MCF 10A (cell line): Measurements from ENCODE around the gene CAGE1. TPM values are rescaled to one million over a fixed set of nuclear protein-coding genes. Genes with fewer than 3 reads are reported as not detected.

Experiments used
- BruUV-seq: library from RNA; stranded (reverse); fragments of 400-500 nt; replicated peaks from 2 replicates; lab custom pipeline; 2021; lab: Mats Ljungman, UMichigan
- CTCF ChIA-PET: fragments of 300-600 bp; sonication (Branson Sonifier 250); formaldehyde crosslinking; extraction: SDS; loops from one replicate; lab custom pipeline; 2021; ENCODE audit warnings: antibody characterized with exemption, inconsistent platforms; lab: Yijun Ruan, JAX
- POLR2A ChIA-PET: fragments of 300-600, 350-650 bp; sonication (Branson Sonifier 250); formaldehyde crosslinking; extraction: SDS; loops from one replicate; lab custom pipeline; 2020; ENCODE audit warnings: antibody characterized with exemption, inconsistent platforms; lab: Yijun Ruan, JAX
- DNase-seq: peaks from one replicate; pipeline ENCODE4 v3.0.0-alpha.2; 2018; ENCODE audit not compliant: unreplicated experiment
- H3K27ac Mint-ChIP-seq: one replicate; pipeline ENCODE4 v1.8.0; 2022; ENCODE audit warnings: mild to moderate bottlenecking, low read depth, mixed read lengths; ENCODE audit not compliant: unreplicated experiment
- H3K27me3 Mint-ChIP-seq: one replicate; pipeline ENCODE4 v1.8.0; 2022; ENCODE audit warnings: mixed read lengths; ENCODE audit not compliant: insufficient read depth, unreplicated experiment
- H3K36me3 Mint-ChIP-seq: one replicate; pipeline ENCODE4 v1.8.0; 2022; ENCODE audit warnings: mild to moderate bottlenecking, moderate library complexity, mixed read lengths; ENCODE audit not compliant: insufficient read depth, unreplicated experiment
- H3K4me1 Mint-ChIP-seq: one replicate; pipeline ENCODE4 v1.8.0; 2022; ENCODE audit warnings: mixed read lengths; ENCODE audit not compliant: insufficient read depth, unreplicated experiment
- H3K4me3 Mint-ChIP-seq: one replicate; pipeline ENCODE4 v1.8.0; 2022; ENCODE audit warnings: mild to moderate bottlenecking, moderate library complexity, mixed read lengths; ENCODE audit not compliant: unreplicated experiment
- H3K9me3 Mint-ChIP-seq: one replicate; pipeline ENCODE4 v1.8.0; 2022; ENCODE audit warnings: mixed read lengths; ENCODE audit not compliant: unreplicated experiment
- intact Hi-C: fragments of 100-400 bp; cut with micrococcal nuclease; formaldehyde crosslinking; loops from 2 replicates; pipeline ENCODE4 v1.14.1; 2022
- total RNA-seq: library from RNA; stranded (reverse); gene quantifications from 2 replicates; pipeline ENCODE4 v1.2.3, GENCODE V29; 2022
- TF ChIP-seq, protein P1 (sequence below): fragments of 200-600 bp; IDR thresholded peaks from one replicate; pipeline ENCODE4 v1.8.0; 2022; ENCODE audit warnings: antibody characterized with exemption, mild to moderate bottlenecking; ENCODE audit not compliant: unreplicated experiment

CAGE1 gene
- total RNA-seq, 1 experiment from 2014 or later: 0.33 TPM

DNA sequence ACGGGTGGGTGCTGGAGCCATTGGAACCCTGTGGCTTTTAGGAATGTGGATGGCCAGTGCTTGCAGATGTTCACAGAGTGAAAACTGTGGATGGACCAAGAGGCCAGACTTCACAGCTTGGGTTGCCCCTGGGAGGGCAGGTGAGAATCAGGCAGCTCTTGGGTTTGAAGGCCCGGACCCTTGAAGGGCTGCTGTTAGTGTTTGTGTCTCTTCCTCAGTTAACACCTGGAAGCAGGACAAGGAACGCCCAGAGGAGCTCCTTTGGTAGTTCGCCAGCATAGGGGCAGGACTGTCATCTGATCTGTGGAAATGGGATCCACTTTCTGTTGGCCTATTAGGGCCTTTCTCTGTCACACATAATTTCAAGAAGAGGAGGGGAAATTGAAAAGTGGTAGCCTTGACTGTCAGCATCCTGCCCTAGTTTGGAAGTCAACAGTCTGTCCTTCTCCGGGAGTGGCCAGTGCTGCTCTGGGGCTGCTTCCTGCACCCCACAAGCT is 43.6 kb upstream of the CAGE1 start:
- intact Hi-C loops: no loop called here
- CTCF ChIA-PET: interaction anchor here (0.6 to 0.9 kb wide), 2 partner anchors 13 to 31 kb away, joined by 3 read pairs; no protein-coding TSS in a partner anchor
- Mint-ChIP-seq H3K36me3 (no peaks in the 10 kb centered on the region), H3K27me3 (no peaks in the 10 kb centered on the region), H3K27ac (no peak overlapping the region), H3K4me3 (no peak overlapping the region), H3K4me1 (no peaks in the 10 kb centered on the region), H3K9me3 (no peaks in the 10 kb centered on the region)
- peak; percentile 59 for DNase-seq
- POLR2A ChIA-PET: interaction anchor here (0.9 to 1.8 kb wide), 7 partner anchors 8 to 154 kb away, joined by 3 to 5 read pairs (median 3); no protein-coding TSS in a partner anchor
- TF ChIP-seq, protein P1, sequence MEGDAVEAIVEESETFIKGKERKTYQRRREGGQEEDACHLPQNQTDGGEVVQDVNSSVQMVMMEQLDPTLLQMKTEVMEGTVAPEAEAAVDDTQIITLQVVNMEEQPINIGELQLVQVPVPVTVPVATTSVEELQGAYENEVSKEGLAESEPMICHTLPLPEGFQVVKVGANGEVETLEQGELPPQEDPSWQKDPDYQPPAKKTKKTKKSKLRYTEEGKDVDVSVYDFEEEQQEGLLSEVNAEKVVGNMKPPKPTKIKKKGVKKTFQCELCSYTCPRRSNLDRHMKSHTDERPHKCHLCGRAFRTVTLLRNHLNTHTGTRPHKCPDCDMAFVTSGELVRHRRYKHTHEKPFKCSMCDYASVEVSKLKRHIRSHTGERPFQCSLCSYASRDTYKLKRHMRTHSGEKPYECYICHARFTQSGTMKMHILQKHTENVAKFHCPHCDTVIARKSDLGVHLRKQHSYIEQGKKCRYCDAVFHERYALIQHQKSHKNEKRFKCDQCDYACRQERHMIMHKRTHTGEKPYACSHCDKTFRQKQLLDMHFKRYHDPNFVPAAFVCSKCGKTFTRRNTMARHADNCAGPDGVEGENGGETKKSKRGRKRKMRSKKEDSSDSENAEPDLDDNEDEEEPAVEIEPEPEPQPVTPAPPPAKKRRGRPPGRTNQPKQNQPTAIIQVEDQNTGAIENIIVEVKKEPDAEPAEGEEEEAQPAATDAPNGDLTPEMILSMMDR: no peak
- BruUV-seq: no TSS peak

DNA sequence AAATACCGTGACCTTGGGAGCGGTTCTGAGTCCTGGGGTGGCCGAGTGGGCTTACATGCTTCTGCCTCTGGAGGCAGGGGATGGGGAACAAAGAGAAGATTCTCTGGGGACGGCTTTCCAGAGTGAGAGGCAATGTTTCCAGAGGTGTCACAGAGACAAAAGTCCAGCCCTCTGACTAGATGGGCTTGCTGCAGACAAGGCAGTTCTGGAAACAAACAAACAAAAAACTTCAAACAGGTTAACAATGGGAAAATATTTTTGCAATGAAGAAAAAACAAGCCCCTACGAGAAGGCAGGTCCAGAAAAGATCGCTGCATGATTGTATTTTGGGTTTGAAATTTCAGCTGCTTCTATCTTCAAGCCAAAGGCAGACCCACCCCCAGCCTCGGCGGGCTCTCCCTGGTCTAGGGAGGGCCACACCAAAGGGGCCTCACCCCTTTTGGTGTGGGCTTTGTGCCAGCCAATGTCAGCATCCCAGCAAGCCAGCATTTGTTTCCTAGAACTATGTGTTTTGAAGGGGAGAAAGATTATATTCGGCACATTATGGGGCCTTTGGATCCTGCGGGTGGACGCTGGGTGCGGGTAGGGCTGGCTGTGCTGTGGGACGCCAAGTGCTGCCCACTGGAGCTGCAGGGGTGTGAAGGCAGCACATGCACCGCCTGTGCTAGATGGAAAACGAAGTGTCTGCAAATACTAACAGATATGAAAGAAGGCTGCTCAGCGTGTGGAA is 43.0 kb upstream of the CAGE1 start:
- no peak overlapping the region for H3K4me3 Mint-ChIP-seq
- ChIA-PET CTCF (interaction anchor here (0.9 kb wide), 1 partner anchor 32 kb away, joined by 3 read pairs; no protein-coding TSS in a partner anchor), POLR2A (interaction anchor here (0.9 to 1.4 kb wide), 5 partner anchors 11 to 155 kb away, joined by 3 to 5 read pairs (median 3); no protein-coding TSS in a partner anchor)
- H3K36me3 Mint-ChIP-seq: no peaks in the 10 kb centered on the region
- BruUV-seq: no TSS peak
- H3K27ac Mint-ChIP-seq: no peak overlapping the region
- H3K9me3 Mint-ChIP-seq: no peaks in the 10 kb centered on the region
- no peaks in the 10 kb centered on the region for H3K4me1 Mint-ChIP-seq
- no peaks in the 10 kb centered on the region for H3K27me3 Mint-ChIP-seq
- intact Hi-C loops: no loop called here
- TF ChIP-seq, protein P1: no peak
- DNase-seq: no peak

DNA sequence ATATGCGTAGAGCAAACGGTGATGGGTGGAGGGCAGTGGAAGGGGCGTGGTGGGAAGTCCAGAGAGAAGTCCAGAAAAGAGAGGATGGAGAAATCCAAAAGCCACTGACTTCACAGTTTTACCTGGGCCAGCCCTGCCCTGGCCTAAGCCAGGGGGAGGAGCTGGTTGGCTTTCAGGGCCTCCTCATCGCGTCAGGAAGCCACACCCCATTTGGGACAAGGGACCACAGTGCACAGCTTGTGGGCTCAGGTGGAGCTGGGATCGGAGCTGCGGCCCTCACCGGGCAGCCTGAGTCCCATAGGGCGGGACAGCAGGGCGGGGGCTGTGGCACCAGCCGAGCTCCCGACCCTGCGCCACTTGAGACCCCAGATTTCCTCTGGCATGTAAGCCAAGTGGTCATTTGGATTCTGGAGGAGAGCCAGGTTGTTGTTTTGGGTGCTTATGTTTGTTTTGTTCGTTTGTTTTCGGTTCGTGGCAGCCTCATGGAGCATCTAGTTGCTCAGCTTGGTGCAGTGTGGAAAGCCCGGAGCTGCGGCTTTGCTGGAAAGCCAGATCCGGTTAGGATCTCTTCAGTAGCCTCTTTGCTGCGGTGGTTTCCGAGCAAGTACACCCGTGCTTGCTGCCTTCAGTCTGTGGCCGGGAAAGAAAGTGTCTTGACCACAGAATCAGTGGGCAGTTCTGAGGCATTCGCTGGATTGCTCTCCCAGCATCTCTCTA is 42.3 kb upstream of the CAGE1 start:
- intact Hi-C loops: no loop called here
- no peak for DNase-seq
- Mint-ChIP-seq H3K27me3 (no peaks in the 10 kb centered on the region), H3K9me3 (no peaks in the 10 kb centered on the region), H3K4me3 (no peak overlapping the region), H3K36me3 (no peaks in the 10 kb centered on the region), H3K27ac (no peak overlapping the region), H3K4me1 (no peaks in the 10 kb centered on the region)
- CTCF ChIA-PET: no interaction called here
- POLR2A ChIA-PET: no interaction called here
- TF ChIP-seq, protein P1: no peak
- BruUV-seq: no TSS peak

DNA sequence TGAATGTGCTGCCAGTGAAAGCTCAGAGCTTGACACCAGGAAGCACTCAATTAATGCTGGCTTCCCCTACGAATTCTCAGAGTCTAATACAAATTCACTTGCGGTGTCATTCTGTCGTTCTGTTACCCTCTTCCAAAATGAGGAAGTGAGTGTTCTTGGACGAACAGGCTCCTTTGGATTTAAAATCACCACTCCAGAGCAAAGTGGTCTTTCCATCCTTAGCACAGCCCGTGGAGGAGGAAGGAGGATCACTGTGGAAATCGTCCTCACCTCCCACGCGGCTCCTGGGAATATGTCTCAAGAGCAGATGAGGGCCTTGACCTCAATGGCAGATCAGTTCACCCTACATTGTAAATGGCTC is 41.8 kb upstream of the CAGE1 start:
- Mint-ChIP-seq H3K4me3 (no peak overlapping the region), H3K27me3 (no peaks in the 10 kb centered on the region), H3K27ac (no peak overlapping the region), H3K36me3 (no peaks in the 10 kb centered on the region), H3K9me3 (no peaks in the 10 kb centered on the region), H3K4me1 (no peaks in the 10 kb centered on the region)
- DNase-seq: no peak
- TF ChIP-seq, protein P1: no peak
- CTCF ChIA-PET: interaction anchor here (0.7 kb wide), 1 partner anchor 127 kb away, joined by 7 read pairs; no protein-coding TSS in a partner anchor
- BruUV-seq: no TSS peak
- POLR2A ChIA-PET: interaction anchor here (0.8 kb wide), 1 partner anchor 41 kb away, joined by 3 read pairs; the partner anchor contains the start of gene RIOK1
- intact Hi-C loops: no loop called here
